Astrocyte (in vitro differentiated cells and primary cell): ENCODE results near the gene MLST8.

Experiments
- EZH2 ChIP-seq: IDR thresholded peaks from 2 replicates; pipeline ENCODE4 v1.6.1; 2012; ENCODE audit warnings: mild to moderate bottlenecking, low read length, inconsistent platforms; ENCODE audit not compliant: insufficient read depth
- TF ChIP-seq, protein P1 (sequence below): IDR thresholded peaks from 2 replicates; pipeline ENCODE4 v1.5.1; 2011; ENCODE audit warnings: low read depth, mild to moderate bottlenecking, inconsistent platforms, low read length, moderate library complexity; ENCODE audit not compliant: insufficient read depth

DNA sequence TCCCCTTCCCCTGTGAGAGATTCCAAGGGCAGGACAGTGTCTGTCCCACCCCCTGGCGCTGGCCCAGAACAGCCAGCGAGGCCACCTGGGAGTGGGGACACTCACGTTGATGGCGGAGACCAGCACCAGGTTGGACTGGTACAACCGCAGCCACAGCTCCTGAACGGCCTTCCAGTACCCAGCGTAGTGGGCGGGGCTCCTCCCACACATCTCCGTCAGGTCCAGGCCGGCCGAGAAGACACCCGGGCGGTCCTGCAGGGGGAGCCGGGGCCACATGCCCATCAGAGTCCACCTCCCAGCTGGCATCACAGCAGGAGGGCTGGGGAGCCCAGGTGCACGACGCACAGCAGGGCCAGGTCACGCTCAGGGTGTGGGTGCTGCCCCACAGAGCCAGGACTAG, 39.0 kb downstream of the MLST8 start:
- TF ChIP-seq, protein P1, sequence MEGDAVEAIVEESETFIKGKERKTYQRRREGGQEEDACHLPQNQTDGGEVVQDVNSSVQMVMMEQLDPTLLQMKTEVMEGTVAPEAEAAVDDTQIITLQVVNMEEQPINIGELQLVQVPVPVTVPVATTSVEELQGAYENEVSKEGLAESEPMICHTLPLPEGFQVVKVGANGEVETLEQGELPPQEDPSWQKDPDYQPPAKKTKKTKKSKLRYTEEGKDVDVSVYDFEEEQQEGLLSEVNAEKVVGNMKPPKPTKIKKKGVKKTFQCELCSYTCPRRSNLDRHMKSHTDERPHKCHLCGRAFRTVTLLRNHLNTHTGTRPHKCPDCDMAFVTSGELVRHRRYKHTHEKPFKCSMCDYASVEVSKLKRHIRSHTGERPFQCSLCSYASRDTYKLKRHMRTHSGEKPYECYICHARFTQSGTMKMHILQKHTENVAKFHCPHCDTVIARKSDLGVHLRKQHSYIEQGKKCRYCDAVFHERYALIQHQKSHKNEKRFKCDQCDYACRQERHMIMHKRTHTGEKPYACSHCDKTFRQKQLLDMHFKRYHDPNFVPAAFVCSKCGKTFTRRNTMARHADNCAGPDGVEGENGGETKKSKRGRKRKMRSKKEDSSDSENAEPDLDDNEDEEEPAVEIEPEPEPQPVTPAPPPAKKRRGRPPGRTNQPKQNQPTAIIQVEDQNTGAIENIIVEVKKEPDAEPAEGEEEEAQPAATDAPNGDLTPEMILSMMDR, result no peak
- no peak for TF ChIP-seq EZH2
